Measurements from ENCODE around the gene CLCN7. TPM values are rescaled to one million over a fixed set of nuclear protein-coding genes. Genes with fewer than 3 reads are reported as not detected.
A peak's percentile ranks its signal among the peaks of the same experiment; 100 is the strongest.

Gene CLCN7
- total and polyA plus RNA-seq, 9 of the 15 experiments (the other 6 are each of a cell fraction or from before 2014, with no cell fraction given), result 0.06 to 126 (median 18.7) TPM

DNA sequence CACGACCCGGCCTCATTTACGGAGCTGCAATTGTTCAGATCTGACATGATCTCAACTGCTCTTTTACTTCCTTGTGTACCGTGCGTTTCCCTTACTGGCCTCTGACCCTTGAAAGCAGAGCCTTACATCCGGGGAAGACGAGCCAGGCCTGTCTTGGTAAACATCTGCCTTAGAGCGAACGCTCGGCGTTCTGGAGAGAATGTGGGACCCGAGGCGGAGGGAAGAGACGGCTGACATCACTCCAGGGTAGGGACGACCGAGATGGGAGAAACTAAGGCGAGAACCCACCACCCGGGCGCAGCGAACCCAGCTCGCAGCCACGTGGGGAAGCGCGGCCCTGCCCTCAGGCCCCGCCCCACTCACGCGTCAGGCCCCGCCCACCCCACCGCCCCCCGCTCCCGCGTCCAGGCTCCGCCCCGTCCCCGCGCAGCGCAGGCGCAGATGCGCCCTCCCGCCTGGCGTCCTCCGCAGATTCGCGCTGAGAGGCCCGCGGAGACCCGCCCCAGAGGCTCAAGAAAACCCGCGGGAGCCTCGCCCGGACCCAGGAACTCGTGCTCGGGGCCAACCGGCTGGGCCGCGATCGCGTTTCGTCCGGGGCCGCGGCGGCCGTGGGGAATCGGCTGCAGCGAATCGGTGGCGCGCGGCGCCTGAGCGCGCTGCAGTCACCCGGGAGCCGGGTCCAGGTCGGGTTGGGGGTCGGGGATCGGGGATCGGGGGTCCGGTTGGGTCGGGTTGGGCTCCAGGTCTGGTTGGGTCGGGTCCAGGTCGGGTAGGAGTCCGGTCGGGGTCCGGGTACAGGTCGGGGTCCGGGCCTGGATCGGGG is 18.3 kb upstream of the CLCN7 start, which contains the start of gene TELO2 (continued):
- TF ChIP-seq CREB1 (IDR thresholded peaks at IDR 0.05) (peak; percentile 39; the same call in 1 of the 2 replicates), CREB1 (CRISPR knock-in tag; IDR thresholded peaks at IDR 0.05) (peak; percentile 17; the same call in 1 of the 2 replicates), KDM5B (IDR thresholded peaks at IDR 0.05; ENCODE audit: insufficient replicate concordance, low read depth, low read length) (peak; percentile 71), MXI1 (IDR thresholded peaks at IDR 0.05; ENCODE audit: low read depth, low read length) (peak; percentile 34; the same call in 1 of the 2 replicates), NR4A1 (CRISPR knock-in tag; IDR thresholded peaks at IDR 0.05) (no peak), NR4A1 (tag; IDR thresholded peaks at IDR 0.05) (0 out of 2 replicates have a peak, but pooled peaks have one; percentile 55), ZNF143 (CRISPR knock-in tag; IDR thresholded peaks at IDR 0.05) (peak; percentile 48; the same call in 1 of the 2 replicates), ZNF584 (CRISPR knock-in tag; IDR thresholded peaks at IDR 0.05; ENCODE audit: low read depth) (no peak), ZNF77 (CRISPR knock-in tag; IDR thresholded peaks at IDR 0.05) (no peak), THRA (IDR thresholded peaks at IDR 0.05) (no peak), HMBOX1 (IDR thresholded peaks at IDR 0.05) (no peak), NBN (IDR thresholded peaks at IDR 0.05; ENCODE audit: low read depth) (0 out of 2 replicates have a peak, but pooled peaks have one; percentile 21), ZNF518B (CRISPR knock-in tag; IDR thresholded peaks at IDR 0.05) (no peak), CBX1 (IDR thresholded peaks at IDR 0.05; ENCODE audit: low read depth) (peak; percentile 89; the same call in 1 of the 2 replicates)
- TF ChIP-seq, protein P1, sequence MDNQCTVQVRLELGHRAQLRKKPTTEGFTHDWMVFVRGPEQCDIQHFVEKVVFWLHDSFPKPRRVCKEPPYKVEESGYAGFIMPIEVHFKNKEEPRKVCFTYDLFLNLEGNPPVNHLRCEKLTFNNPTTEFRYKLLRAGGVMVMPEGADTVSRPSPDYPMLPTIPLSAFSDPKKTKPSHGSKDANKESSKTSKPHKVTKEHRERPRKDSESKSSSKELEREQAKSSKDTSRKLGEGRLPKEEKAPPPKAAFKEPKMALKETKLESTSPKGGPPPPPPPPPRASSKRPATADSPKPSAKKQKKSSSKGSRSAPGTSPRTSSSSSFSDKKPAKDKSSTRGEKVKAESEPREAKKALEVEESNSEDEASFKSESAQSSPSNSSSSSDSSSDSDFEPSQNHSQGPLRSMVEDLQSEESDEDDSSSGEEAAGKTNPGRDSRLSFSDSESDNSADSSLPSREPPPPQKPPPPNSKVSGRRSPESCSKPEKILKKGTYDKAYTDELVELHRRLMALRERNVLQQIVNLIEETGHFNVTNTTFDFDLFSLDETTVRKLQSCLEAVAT (IDR thresholded peaks at IDR 0.05), result no peak
- TF ChIP-seq, protein P2, sequence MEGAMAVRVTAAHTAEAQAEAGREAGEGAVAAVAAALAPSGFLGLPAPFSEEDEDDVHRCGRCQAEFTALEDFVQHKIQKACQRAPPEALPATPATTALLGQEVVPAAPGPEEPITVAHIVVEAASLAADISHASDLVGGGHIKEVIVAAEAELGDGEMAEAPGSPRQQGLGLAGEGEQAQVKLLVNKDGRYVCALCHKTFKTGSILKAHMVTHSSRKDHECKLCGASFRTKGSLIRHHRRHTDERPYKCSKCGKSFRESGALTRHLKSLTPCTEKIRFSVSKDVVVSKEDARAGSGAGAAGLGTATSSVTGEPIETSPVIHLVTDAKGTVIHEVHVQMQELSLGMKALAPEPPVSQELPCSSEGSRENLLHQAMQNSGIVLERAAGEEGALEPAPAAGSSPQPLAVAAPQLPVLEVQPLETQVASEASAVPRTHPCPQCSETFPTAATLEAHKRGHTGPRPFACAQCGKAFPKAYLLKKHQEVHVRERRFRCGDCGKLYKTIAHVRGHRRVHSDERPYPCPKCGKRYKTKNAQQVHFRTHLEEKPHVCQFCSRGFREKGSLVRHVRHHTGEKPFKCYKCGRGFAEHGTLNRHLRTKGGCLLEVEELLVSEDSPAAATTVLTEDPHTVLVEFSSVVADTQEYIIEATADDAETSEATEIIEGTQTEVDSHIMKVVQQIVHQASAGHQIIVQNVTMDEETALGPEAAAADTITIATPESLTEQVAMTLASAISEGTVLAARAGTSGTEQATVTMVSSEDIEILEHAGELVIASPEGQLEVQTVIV (CRISPR knock-in tag; IDR thresholded peaks at IDR 0.05; ENCODE audit: borderline replicate concordance), result no peak

All from K562 (cell line).